HG03558 (cell line): ENCODE data around the gene GUCY1B1.

Experiments
- ATAC-seq: cut with Tn5 transposase; IDR thresholded peaks from one replicate; pipeline ENCODE4 v1.9.1; 2021; ENCODE audit warnings: moderate number of reproducible peaks; ENCODE audit not compliant: unreplicated experiment; ENCODE audit errors: extremely low read depth

GUCY1B1 gene

DNA sequence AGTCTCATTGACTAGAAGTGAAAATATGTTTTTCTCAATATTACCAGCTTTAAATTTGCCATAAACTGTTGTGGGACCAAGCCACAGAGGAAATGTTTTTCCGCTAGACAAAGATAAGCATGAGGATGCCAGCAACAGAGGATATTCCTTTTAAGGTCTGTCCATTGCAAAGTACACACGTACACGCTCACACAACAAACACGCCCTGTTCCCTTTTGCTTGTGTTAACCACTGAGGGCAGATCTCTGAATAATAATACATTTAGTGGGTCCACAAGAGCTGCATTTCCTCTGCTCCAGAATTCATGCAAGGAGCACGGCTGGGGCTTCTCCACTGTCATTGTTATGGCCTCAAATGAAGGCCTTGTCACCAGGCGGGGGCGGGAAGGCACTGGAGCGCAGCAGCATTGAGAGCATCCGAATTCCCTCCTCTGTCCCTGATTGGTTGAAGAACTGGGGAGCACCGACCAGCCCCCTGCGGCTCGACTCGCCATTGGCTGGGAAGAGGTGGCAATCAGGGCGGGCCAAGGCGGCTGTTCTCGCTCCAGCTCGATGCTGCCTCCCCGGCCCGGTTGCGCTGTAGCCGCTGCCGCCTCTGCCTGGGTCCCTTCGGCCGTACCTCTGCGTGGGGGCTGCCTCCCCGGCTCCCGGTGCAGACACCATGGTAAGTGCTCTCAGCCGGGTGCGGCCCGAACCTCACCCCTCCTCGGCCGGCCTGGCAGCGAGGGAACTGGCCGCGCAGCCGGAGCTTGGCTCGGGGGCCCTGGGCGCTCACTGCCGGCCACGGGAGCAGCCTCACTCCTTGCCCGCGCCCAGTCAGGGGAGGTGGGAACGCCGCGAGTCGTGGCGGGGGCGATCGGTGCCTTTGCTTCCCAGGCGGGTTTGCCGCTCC lies at the start of gene GUCY1B1:
TSS of gene GUCY1B1 (plus strand) at position 541 of the 891 bp plus-strand sequence. CDS start at position 661, 120 bp downstream.
- peak; percentile 89 for ATAC-seq

DNA sequence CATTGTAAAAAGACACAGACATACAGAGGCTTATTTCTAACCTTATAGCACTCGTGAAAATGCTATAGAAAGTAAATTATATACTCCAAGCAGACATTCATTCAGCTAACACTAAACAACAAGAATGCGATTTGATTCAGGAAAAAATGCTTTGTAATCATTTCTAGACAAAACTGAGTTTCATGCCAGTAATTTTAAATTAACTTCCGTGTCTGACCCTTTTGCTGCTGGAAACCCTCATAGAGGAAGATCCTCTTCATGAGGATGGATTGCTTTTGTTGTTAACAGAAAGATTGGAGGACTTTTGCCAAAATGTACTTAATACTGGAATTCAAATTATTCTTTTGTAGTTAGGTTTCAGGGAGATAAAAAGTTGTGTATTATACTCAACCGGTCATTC lies 48.9 kb upstream of the GUCY1B1 start:
- no peak for ATAC-seq

DNA sequence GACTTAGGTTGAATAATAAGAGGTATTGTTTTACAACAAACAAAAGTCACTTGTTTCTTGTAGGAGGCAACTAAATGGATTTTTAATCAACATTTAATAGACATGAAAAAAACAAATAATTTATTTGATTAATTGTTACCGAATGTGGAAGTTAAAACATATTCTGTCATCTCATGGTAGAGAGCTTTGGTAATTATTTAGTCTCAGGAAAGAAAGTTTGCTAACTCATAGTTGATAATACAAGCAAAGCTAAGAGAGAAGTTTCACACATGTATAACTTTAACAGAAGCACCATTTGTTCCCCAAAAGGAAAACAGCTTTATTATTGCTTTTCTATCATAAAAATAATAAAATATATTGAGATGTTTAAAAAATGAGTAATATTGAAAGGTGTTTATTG lies 47.3 kb upstream of the GUCY1B1 start:
- ATAC-seq, result no peak

DNA sequence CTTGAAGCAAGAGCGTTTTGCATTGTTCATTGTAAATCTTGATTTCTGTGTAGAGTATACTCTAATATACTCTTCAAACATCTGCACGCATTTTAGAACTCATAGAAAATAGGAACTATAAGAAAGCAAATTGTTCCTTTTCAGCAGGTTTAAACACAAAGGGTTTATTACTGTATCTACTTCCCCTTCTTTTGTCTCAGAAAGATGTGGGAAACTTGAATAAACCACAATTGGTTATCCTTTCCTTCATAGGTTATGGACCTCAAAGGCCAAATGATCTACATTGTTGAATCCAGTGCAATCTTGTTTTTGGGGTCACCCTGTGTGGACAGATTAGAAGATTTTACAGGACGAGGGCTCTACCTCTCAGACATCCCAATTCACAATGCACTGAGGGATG lies 46.0 kb upstream of the GUCY1B1 start:
- no peak for ATAC-seq

DNA sequence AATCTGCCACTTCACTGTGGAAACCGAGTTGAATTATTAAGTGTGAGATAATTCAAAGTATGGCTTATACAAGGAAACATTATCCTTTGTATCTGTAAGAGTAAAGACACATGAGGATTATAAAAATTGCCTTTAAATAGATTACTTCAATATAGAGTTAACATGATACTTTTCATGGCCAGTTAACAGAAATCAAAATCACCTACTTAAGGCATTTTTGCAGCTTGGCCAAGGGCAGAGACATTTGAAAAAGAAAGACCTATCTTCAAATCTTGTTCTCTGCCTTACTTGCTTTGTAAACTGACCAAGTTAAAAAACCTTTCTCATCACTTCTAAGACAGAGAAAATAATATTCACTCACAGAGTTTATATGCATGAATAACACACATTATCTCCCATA lies 44.9 kb upstream of the GUCY1B1 start:
- no peak for ATAC-seq

DNA sequence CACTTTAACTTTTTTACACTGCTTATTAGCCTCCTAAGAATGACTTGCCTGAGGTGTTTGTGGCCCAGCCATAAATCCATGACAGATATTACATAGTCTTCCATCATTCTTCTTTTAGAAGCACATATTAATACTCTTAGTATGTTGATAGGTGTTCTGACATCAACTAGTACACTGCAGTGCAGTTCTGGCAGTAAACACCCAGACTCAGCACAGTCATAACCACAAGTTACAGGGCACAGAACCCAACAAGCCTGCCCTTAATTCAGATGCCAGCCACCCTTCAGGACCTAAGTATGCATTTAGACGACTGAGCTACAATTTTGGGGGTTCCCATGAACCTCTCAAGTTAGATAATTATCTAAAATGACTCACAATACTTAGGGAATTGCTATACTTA lies 36.5 kb upstream of the GUCY1B1 start:
- ATAC-seq, result no peak

DNA sequence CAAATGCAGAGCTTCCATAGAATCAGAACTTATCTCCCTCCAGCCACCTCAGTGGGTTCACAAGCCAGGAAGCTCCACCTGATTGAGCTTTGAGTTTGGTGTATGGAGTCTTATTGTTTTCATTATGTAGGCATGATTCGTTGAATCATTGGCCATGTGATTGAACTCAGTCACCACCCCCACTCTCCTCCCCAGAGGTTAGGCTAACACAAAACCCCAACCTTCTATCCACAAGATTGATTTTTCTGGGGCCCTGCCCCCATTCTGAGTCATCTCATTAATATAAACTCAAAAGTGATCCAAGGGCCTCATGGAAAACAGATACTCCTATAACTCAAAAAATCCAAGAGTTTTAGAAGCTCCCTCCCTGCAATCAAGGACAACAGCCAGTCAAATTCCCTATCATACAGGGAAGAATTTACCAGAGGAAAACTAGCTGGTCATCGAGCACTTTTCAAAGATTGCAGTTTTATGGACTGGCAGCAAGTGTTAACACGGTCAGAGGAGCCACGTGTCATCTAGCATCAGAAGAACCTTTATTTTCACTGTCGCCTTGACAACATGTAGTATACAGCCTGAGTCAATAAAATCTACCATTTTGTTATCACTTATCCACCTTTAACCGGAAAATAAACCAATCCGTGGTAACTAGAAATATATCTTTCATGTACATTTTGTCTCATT lies 35.9 kb upstream of the GUCY1B1 start:
- no peak for ATAC-seq

DNA sequence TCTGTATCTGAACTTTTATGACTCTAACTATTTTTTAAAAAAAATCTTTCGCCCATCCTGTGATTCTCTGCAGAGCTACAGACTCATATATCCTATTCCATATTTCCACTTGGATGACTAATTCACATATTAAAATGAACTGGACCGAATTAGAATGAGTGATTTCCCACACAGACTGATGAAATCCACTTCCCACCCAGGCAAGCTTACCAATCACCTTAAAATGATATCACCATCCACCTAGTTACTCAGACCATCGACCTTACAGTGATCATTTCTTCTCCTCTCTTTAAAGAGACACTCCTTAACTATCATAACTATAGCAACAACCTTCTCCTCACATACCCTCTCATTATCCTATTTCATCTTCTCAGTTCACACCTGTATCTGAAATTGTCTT lies 34.1 kb upstream of the GUCY1B1 start:
- ATAC-seq, result no peak

DNA sequence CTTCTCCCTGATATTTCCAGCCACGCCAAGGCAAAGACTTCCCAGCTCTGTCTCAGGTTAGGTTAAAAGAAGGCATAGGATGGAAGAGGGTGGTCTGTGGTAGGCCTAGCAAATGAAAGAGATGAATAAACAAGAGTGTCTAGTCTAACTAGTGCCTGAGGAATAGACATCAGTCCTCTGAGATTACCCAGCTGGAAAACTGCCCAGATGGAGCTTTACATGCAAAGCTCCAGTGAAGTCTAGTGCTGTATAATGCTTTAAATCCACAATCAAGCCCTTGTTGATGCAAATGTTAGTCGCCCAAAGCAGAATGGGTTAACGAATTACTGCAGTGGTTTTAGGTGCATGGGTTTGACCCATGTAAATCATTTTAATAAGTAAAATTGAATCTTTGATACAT lies 24.8 kb upstream of the GUCY1B1 start:
- no peak for ATAC-seq

DNA sequence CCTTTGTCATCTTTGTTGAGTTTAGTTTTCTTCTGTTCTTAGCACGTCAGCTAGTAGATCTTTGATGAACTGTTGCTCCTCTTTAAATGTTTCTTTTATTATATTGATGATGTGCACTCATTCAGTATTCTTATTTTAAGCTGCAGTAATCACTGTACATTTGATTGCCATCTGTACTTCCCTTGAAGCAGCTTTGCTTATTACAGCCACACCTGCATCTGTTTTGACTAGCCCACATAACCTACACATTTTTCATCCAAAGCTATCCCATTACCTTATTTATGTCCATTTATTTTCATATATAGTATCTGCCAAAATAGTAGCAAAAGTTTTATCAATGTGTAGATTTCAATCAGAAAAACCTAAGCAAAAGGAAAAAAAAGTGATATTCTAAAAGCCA lies 23.9 kb upstream of the GUCY1B1 start:
- ATAC-seq, result no peak

DNA sequence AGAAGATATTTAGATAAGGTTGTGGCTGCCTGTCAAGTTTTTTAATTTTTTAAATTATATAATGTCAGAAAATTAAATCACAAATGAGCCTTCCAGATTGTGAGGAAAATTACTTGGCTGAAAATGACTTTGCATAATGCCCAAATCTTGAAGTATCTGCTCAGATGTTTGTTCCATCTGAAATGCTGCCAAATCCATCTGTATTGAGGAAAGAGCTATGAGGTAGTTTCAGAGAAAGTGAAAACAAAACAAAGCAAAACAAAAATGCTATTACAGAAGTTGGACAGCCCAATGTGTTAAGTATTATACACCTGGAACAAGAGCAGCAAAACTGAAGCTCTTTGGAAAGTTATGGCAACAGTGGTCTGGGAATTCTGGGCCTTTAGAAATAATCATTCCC lies 23.3 kb upstream of the GUCY1B1 start:
- no peak for ATAC-seq

DNA sequence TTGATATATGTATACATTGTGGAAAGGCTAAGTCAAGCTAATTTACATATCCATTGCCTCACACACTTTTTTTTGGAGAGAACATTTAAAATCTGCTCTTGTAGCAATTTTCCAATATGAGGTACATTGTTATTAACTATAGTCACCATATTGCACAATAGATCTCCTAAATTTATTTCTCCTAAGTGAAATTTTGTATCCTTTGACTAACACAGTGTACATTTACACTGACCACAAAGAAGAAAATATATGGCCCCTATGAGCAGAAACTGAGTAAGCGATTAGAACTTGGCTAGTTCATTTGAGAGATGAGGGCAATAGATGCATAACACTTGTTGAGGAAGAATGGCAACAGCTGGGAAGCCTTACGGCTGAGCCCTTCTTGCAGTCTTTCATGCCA lies 20.3 kb upstream of the GUCY1B1 start:
- no peak for ATAC-seq

DNA sequence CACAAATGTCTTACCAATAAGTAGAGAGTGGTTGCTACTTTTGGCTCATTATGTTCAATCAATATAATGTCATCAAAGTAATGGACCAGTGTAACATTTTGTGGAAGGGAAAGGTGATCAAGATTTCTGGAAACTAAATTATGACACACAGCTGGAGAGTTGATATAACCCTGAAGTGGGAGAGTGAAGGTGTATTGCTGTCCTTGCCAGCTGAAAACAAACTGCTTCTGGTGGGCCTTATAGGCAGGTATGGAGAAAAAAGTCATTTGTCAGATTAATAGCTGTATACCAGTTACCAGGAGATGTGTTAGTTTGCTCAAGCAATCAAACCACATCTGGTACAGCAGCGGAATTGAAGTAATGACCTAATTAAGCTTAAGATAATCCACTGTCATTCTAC lies 17.3 kb upstream of the GUCY1B1 start:
- ATAC-seq, result no peak

DNA sequence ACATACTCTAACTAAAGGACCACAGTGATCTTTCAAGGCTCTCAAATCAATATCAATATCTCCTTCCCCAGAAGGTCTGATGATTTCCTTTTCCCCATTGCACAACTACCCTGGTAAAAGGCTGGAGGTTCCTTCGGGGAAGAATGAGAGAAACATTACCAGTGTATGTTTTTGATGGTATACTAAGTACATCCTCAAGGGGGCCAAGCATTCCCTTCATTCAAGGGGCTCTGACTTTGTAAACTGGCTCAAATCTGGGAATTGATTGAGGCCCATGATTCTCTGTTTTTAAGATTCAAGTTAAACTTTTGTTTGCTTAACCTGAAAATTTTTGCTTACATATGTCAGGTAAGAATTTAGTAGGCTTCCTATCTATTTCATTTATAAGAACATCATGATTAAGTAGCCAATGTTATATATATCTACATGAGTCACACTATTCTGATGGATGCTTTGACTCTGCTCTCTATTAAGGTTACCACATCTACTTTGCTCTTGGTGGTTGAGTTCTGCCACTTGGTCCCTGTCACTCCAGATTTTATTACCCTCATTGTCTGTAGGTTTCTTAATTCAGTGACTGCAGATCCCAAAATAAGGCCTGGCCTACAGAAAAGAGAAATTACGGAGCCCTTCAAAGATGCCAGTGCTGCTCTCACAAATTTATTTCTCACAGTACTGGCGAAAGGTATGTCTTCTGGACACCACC lies 16.4 kb upstream of the GUCY1B1 start:
- ATAC-seq, result no peak

DNA sequence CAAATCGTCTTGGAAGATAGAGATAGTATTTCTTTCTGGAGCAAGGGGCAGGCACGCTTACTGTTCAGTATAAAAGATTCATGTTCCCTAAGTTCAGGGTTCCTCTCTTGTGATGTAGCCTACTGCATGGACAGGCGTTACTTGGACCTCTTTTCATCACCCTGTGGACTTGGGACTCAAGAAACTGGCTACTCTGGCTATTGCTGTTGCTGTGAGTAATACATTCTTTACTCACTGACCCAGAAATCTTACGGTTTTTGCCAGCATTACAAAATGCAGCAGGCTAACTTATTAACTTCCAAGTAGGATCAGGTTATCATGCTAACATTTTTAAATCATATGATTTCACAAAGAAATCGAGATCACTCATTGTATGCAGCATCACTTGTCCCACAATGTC lies 12.8 kb upstream of the GUCY1B1 start:
- no peak for ATAC-seq

DNA sequence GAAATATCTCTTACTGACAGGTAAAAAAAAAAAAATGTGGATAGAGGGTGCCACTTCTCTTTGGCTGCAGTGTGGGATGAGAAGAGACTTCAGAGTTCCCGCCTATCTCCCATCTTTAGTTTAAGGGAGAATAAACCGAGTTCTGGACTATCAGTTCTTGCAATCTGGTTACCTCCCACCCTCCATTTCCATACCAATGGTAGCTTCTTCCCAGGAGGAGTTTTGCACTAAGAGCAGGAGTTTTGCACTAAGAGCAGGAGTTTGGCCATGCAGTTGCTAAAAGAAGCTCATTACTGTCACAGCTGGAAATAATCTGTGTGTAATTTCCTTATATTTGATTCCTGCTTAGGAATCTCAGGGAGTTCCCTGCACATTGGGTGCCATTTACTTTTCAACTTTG lies 10.8 kb upstream of the GUCY1B1 start:
- ATAC-seq, result no peak

DNA sequence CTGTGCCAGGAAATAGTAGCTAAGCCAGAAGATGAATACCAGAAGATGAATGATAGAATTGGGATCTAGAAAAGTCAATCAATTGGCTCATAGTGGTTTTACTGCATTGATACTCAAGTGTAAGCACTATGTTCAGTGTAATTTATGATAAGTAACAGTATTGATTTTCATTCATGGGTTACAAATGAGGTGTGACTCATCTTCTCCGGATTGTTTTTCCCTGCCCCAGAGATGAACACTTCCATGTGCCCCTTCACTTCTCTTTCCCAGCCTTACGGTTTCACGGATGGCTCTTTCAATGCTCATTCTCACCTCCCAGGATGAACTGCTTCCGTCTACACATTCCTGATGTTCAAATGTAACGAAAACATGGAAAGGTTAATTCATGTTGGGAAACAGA lies 9.8 kb upstream of the GUCY1B1 start:
- no peak for ATAC-seq

DNA sequence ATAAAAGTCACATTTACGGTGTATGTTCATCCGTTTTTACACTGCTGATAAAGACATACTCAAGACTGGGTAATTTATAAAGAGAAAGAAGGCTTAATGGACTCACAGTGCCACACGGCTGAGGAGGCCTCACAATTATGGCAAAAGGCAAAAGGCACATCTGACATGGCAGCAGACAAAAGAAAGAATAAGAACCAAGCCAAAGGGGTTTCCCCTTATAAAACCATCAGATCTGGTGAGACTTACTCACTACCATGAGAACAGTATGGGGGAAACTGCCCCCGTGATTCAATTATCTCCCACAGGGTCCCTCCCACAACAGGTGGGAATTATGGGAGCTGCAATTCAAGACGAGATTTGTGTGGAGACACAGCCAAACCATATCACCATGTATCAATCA lies 7.3 kb upstream of the GUCY1B1 start:
- no peak for ATAC-seq

DNA sequence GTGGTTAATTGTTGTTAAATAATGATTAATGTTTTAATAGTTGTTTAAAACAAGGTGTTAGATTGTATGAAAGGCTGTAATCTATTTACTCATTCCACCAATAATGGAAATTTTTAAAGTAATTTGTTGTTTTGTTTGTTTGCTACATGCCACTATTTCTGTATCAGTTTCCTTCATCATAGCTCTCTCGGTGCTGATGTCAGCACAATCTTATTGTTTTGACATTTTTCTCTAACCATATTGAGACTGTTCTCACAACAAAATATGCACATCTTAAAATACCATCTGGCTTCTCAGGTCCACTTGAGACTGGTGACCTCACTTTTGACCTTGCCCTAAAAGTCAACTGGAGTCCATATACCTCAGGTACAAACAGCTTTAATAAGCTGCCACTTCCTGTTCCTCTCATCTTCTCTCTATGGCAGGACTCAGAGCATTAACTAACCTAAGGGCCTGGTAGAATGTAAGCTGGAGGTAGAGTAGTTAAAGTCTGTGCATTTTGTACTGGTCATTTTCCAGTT lies 1.0 kb upstream of the GUCY1B1 start:
- ATAC-seq, result no peak

DNA sequence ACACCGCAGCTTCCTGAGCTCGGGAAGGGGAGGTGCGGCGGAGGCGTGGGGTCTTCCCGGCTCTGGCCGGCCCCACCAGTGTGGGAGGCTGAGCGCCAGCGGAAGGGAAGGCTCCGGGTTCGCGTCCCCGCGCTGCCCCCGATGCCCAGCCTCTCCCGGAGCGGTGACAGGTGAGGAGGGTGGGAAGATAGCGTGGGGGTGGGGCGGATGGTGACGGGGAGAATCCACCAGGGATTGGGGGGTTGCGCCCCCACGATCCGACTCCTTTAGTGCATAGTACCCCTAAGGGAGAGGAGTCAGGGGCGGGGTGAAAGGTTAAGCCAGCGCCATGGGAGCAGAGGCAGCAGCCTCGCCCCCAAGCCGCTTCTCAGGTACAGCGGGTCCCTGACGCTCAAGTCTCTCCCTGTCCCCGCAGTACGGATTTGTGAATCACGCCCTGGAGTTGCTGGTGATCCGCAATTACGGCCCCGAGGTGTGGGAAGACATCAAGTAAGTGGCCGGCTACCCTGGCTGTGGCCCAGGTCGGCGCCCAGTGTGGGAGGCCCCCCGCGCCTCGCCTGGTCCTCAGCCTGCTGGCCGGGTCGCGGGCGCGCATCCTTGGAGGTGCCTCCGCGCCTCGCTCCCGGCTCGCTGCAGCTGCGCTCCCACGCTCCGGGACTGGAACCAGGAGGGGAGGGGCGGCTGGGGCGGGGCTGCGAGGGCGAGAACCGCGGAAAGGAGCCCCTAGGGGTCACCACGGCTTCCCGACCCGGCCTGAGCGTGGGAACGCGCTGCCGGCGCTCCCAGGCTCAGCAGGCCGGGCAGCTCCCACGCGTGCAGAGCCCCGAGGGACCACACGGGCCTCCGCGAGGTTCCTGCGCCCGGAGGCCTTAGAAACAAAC lies 791 bp downstream of the GUCY1B1 start:
- no peak for ATAC-seq
